Liver (tissue), 9 donors: Measurements from ENCODE around the gene ARHGEF10L. TPM values are rescaled to one million over a fixed set of nuclear protein-coding genes. Genes with fewer than 3 reads are reported as not detected.

Experiments
- DNase-seq: peaks from one replicate; pipeline ENCODE4 v3.0.0-alpha.2; 2017; ENCODE audit warnings: low spot score
- H3K27ac ChIP-seq, 2 donors: one replicate each; pipeline ENCODE4 v1.7.0; 2013; ENCODE audit warnings: inconsistent platforms in 2 of 2, low read length in 2 of 2, control low read depth in 1 of 2, low read depth in 1 of 2, mild to moderate bottlenecking in 1 of 2
- H3K27me3 ChIP-seq, 4 donors: one replicate each; pipeline versions ENCODE4 v1.6.1 to v1.7.0; 2013; ENCODE audit warnings: low read length in 3 of 4, inconsistent platforms in 1 of 4, mild to moderate bottlenecking in 1 of 4, moderate library complexity in 1 of 4; ENCODE audit not compliant: control insufficient read depth in 4 of 4, insufficient read depth in 4 of 4
- H3K36me3 ChIP-seq, 4 donors: one replicate each; pipeline versions ENCODE4 v1.6.1 to v1.7.0; 2013; ENCODE audit warnings: low read length in 3 of 4, mild to moderate bottlenecking in 3 of 4, low read depth in 1 of 4, moderate library complexity in 1 of 4; ENCODE audit not compliant: control insufficient read depth in 4 of 4, insufficient read depth in 3 of 4
- H3K4me1 ChIP-seq, 4 donors: one replicate each; pipeline versions ENCODE4 v1.6.1 to v1.7.0; 2013; ENCODE audit warnings: low read length in 3 of 4, mild to moderate bottlenecking in 3 of 4, moderate library complexity in 1 of 4; ENCODE audit not compliant: control insufficient read depth in 4 of 4, insufficient read depth in 4 of 4
- H3K4me3 ChIP-seq, 3 donors: one replicate each; pipeline versions ENCODE4 v1.6.1 to v1.7.0; 2013; ENCODE audit warnings: low read length in 3 of 3, control low read depth in 1 of 3, low read depth in 1 of 3, mild to moderate bottlenecking in 1 of 3
- H3K9ac ChIP-seq, 2 donors: one replicate each; pipeline ENCODE4 v1.7.0; 2013; ENCODE audit warnings: low read length in 2 of 2, mild to moderate bottlenecking in 2 of 2, moderate library complexity in 2 of 2, control low read depth in 1 of 2, low read depth in 1 of 2
- H3K9me3 ChIP-seq, 4 donors: one replicate each; pipeline versions ENCODE4 v1.6.1 to v1.7.0; 2013; ENCODE audit warnings: low read length in 3 of 4; ENCODE audit not compliant: control insufficient read depth in 4 of 4
- ATF3 ChIP-seq: IDR thresholded peaks from 2 replicates; pipeline ENCODE4 v1.6.1; 2016; ENCODE audit warnings: antibody characterized with exemption
- FOXA2 ChIP-seq: IDR thresholded peaks from 2 replicates; pipeline ENCODE4 v1.6.1; 2016; ENCODE audit warnings: antibody characterized with exemption
- GABPA ChIP-seq, 2 donors: IDR thresholded peaks in 1 of 2; conservative IDR thresholded peaks in 1 of 2; 2 replicates each; pipeline ENCODE4 v1.6.1; 2016; ENCODE audit warnings: antibody characterized with exemption in 2 of 2, mild to moderate bottlenecking in 1 of 2, moderate library complexity in 1 of 2
- JUND ChIP-seq, 2 donors: IDR thresholded peaks; 2 replicates each; pipeline ENCODE4 v1.6.1; 2016; ENCODE audit warnings: antibody characterized with exemption in 2 of 2
- RAD21 ChIP-seq, 2 donors: IDR thresholded peaks; 2 replicates each; pipeline ENCODE4 v1.6.1; 2016; ENCODE audit warnings: antibody characterized with exemption in 2 of 2, mild to moderate bottlenecking in 2 of 2
- RXRA ChIP-seq, 2 donors: IDR thresholded peaks; 2 replicates each; pipeline ENCODE4 v1.6.1; 2017 to 2018; ENCODE audit warnings: antibody characterized with exemption in 2 of 2, mild to moderate bottlenecking in 1 of 2
- SP1 ChIP-seq: IDR thresholded peaks from 2 replicates; pipeline ENCODE4 v1.6.1; 2018; ENCODE audit warnings: antibody characterized with exemption, mild to moderate bottlenecking
- TAF1 ChIP-seq: conservative IDR thresholded peaks from 2 replicates; pipeline ENCODE4 v1.6.1; 2016; ENCODE audit warnings: antibody characterized with exemption, mild to moderate bottlenecking
- YY1 ChIP-seq: IDR thresholded peaks from 2 replicates; pipeline ENCODE4 v1.6.1; 2016; ENCODE audit warnings: antibody characterized with exemption, mild to moderate bottlenecking
- ZBTB33 ChIP-seq: IDR thresholded peaks from 2 replicates; pipeline ENCODE4 v1.6.1; 2016; ENCODE audit warnings: antibody characterized with exemption
- WGBS: extraction: QIAGEN DNeasy Blood & Tissue Kit; methylation state at CpG from one replicate; pipeline ENCODE4 v1.1.7; 2013; 5-methylcytosine and 5-hydroxymethylcytosine counted together
- polyA plus RNA-seq, 2 donors: library from polyadenylated mRNA; stranded (reverse) in 1 of 2; unstranded in 1 of 2; fragments of 200-250 nt in 1 of 2; fragments of >200 nt in 1 of 2; fragmentation: Nextera tagmentation in 1 of 2; extraction: Ambion mirVana in 1 of 2; gene quantifications; one replicate each; pipeline versions ENCODE4 v1.2.1 to v1.2.3, GENCODE V29; 2013 to 2015
- total RNA-seq, 2 donors: library from RNA; depleted of rRNA; stranded (reverse); fragments of >200 nt; gene quantifications; one replicate each; pipeline ENCODE4 v1.2.3, GENCODE V29; 2014
- TF ChIP-seq, protein P1 (sequence below): IDR thresholded peaks from 2 replicates; pipeline ENCODE4 v1.6.1; 2016; ENCODE audit warnings: antibody characterized with exemption, mild to moderate bottlenecking
- TF ChIP-seq, protein P2 (sequence below): IDR thresholded peaks from 2 replicates; pipeline ENCODE4 v1.6.1; 2016; ENCODE audit warnings: antibody characterized with exemption
- TF ChIP-seq, protein P3 (sequence below): fragments of 150-350 bp; IDR thresholded peaks from 2 replicates; pipeline ENCODE4 v1.5.1; 2017; ENCODE audit warnings: improper control_type of control experiment, low read depth, low read length; ENCODE audit not compliant: missing input control
- donor health status: healthy.
- donor health status: healthy.
- donor health status: healthy.
- donor health status: healthy.
- donor health status: healthy.

The ARHGEF10L gene
- total and polyA plus RNA-seq, 4 donors, result 26.3 to 169 (median 57.5) TPM

DNA sequence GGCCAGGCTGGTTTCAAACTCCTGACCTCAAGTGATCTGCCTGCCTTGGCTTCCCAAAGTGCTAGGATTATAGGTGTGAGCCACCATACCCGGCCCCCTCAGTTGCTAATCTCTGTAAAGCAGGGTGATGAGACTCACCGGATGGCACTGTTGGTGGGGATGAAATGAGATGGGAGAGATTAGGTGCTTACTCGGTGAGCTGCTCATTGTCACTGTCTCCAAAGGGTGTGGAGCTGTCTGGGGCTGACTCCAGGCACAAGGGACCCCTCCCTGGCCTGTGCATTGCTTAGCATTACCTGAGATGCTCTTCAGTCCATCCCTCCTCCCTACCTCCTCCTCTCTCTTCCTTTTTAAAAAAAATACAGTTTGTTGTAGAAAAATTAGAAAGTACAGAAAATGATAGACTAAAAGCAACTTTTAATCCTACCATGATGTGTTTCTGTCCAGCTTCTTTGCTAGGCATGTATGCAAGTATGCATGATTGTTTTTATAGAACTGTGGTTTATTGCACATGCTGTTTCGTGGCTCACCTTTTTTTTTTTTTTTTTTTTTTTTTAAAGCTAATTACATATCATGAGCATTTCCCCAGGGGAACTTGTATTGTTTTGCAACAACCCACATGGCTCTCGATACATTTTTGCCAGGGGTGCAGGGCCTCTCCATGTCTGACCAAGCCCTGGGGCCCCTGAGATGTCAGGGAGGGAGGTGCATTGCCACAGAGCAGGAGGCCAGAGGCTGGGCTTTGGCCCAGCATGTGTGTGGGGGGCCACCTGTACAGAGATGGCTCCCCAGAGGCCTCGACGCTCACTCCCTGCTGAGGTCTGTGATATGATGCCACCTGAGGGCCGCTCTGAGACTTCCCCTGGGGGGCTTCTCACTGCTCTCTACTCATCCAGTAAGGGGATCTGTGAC, 55.4 kb downstream of the ARHGEF10L start:
- no peaks in the 10 kb centered on the region for H3K27me3 ChIP-seq
- H3K9ac ChIP-seq, result peak overlapping the region in 1 of 2 donors; percentile 5
- no peak overlapping the region for H3K4me3 ChIP-seq
- no peaks in the 10 kb centered on the region for H3K9me3 ChIP-seq
- H3K4me1 ChIP-seq, result peaks cover 20 to 92% (median 71%) of the 10 kb centered on the region in 4 donors
- no peak for DNase-seq
- 68% methylated on average over 8 of the region's 8 CpGs for WGBS
- peak overlapping the region in 1 of 2 donors; percentile 23 for H3K27ac ChIP-seq
- H3K36me3 ChIP-seq, result peaks cover 8 to 33% (median 13%) of the 10 kb centered on the region in 4 donors
- no peak for TF ChIP-seq ZBTB33
- TF ChIP-seq SP1, result no peak
- TF ChIP-seq, protein P1, sequence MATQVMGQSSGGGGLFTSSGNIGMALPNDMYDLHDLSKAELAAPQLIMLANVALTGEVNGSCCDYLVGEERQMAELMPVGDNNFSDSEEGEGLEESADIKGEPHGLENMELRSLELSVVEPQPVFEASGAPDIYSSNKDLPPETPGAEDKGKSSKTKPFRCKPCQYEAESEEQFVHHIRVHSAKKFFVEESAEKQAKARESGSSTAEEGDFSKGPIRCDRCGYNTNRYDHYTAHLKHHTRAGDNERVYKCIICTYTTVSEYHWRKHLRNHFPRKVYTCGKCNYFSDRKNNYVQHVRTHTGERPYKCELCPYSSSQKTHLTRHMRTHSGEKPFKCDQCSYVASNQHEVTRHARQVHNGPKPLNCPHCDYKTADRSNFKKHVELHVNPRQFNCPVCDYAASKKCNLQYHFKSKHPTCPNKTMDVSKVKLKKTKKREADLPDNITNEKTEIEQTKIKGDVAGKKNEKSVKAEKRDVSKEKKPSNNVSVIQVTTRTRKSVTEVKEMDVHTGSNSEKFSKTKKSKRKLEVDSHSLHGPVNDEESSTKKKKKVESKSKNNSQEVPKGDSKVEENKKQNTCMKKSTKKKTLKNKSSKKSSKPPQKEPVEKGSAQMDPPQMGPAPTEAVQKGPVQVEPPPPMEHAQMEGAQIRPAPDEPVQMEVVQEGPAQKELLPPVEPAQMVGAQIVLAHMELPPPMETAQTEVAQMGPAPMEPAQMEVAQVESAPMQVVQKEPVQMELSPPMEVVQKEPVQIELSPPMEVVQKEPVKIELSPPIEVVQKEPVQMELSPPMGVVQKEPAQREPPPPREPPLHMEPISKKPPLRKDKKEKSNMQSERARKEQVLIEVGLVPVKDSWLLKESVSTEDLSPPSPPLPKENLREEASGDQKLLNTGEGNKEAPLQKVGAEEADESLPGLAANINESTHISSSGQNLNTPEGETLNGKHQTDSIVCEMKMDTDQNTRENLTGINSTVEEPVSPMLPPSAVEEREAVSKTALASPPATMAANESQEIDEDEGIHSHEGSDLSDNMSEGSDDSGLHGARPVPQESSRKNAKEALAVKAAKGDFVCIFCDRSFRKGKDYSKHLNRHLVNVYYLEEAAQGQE, result no peak
- TF ChIP-seq JUND (IDR thresholded peaks at IDR 0.05), result no peak
- TF ChIP-seq RAD21 (IDR thresholded peaks at IDR 0.05), result no peak
- TF ChIP-seq, protein P2, sequence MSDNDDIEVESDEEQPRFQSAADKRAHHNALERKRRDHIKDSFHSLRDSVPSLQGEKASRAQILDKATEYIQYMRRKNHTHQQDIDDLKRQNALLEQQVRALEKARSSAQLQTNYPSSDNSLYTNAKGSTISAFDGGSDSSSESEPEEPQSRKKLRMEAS, result no peak
- no peak for TF ChIP-seq YY1
- TF ChIP-seq, protein P3, sequence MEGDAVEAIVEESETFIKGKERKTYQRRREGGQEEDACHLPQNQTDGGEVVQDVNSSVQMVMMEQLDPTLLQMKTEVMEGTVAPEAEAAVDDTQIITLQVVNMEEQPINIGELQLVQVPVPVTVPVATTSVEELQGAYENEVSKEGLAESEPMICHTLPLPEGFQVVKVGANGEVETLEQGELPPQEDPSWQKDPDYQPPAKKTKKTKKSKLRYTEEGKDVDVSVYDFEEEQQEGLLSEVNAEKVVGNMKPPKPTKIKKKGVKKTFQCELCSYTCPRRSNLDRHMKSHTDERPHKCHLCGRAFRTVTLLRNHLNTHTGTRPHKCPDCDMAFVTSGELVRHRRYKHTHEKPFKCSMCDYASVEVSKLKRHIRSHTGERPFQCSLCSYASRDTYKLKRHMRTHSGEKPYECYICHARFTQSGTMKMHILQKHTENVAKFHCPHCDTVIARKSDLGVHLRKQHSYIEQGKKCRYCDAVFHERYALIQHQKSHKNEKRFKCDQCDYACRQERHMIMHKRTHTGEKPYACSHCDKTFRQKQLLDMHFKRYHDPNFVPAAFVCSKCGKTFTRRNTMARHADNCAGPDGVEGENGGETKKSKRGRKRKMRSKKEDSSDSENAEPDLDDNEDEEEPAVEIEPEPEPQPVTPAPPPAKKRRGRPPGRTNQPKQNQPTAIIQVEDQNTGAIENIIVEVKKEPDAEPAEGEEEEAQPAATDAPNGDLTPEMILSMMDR, result no peak
- TF ChIP-seq FOXA2, result no peak

GRCh38 chr1:17595602-17595925, 56.1 kb downstream of the ARHGEF10L start:
- TF ChIP-seq, protein P2, result no peak
- TF ChIP-seq FOXA2, result no peak
- TF ChIP-seq, protein P3, result no peak
- no peak for TF ChIP-seq TAF1
- no peak for TF ChIP-seq ATF3
- TF ChIP-seq GABPA (IDR thresholded peaks at IDR 0.05 in 1 of 2, conservative IDR thresholded peaks at IDR 0.05 in 1 of 2), result no peak
- TF ChIP-seq YY1, result no peak
- TF ChIP-seq RXRA (IDR thresholded peaks at IDR 0.05), result no peak
- peaks cover 20 to 90% (median 66%) of the 10 kb centered on the region in 4 donors for H3K4me1 ChIP-seq
- peak overlapping the region in 1 of 2 donors; percentile 23 for H3K27ac ChIP-seq
- H3K9me3 ChIP-seq, result no peaks in the 10 kb centered on the region
- no peak overlapping the region for H3K4me3 ChIP-seq
- 55% methylated on average over 10 of the region's 10 CpGs for WGBS
- no peaks in the 10 kb centered on the region for H3K27me3 ChIP-seq
- H3K36me3 ChIP-seq, result peaks cover 6 to 30% (median 12%) of the 10 kb centered on the region in 4 donors
- no peak overlapping the region for H3K9ac ChIP-seq
- DNase-seq, result no peak
